ENCODE data around the gene KLHL29. TPM values are rescaled to one million over a fixed set of nuclear protein-coding genes. Genes with fewer than 3 reads are reported as not detected.

KLHL29 gene
- total RNA-seq, 1 experiment from 2014 or later, result 16.7 TPM

DNA sequence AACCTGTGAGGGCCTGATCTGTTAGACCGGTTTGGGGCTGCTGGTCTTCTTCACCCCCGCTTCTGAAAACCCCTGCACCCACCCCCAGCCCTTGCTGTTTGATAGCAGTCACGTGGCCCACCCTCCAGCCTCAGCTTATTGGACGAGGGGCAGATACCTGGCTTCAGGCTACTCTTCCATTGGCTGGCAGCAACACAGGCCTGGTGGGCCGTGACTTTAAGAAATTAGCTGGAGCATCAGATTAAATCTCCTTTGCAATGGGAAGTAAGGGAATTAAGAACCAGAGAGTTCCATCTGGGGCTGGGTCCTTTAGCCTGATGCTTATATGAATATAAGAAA lies 107.3 kb downstream of the KLHL29 start:
- Histone ChIP-seq H3K9ac (ENCODE audit: low read length) (no peak overlapping the region), H3K4me1 (ENCODE audit: control insufficient read depth in 1 of 2, insufficient read depth in 2 of 2, low read length in 2 of 2) (peaks cover 13 to 16% of the 10 kb centered on the region in 2 experiments), H3K4me3 (replicated peaks in 1 of 2; ENCODE audit: low read depth in 1 of 2, low read length in 2 of 2) (no peak overlapping the region), H3K27ac (ENCODE audit: low read depth, low read length) (no peak overlapping the region), H3K36me3 (ENCODE audit: control insufficient read depth in 1 of 2, insufficient read depth in 2 of 2, low read length in 2 of 2) (no peaks in the 10 kb centered on the region), H3K27me3 (ENCODE audit: insufficient read depth, low read length) (no peaks in the 10 kb centered on the region), H3K4me2 (ENCODE audit: low read length) (no peak overlapping the region), H3K9me2 (ENCODE audit: insufficient read depth) (no peaks in the 10 kb centered on the region), H3K79me2 (ENCODE audit: insufficient read depth, low read length) (no peaks in the 10 kb centered on the region), H4K20me1 (ENCODE audit: insufficient read depth) (no peaks in the 10 kb centered on the region), H2AFZ (ENCODE audit: low read depth, low read length, poor library complexity, severe bottlenecking) (no peak overlapping the region), H3K9me3 (ENCODE audit: control insufficient read depth in 1 of 2, insufficient read depth in 1 of 2, low read depth in 1 of 2, low read length in 2 of 2) (no peaks in the 10 kb centered on the region)
- DNase-seq (ENCODE audit: low read depth, low spot score) (no peak), ATAC-seq (no peak)
- ChIA-PET RAD21 (ENCODE audit: low non-redundant PET in 1 of 2, low total read pairs in 2 of 2, uncharacterized antibody in 2 of 2, unreplicated experiment in 2 of 2) (no interaction called here), POLR2A (no interaction called here), CTCF (no interaction called here)
- TF ChIP-seq EZH2phosphoT487 (IDR thresholded peaks at IDR 0.05; ENCODE audit: borderline replicate concordance) (no peak), MAX (IDR thresholded peaks at IDR 0.05) (no peak), SP1 (IDR thresholded peaks at IDR 0.05; ENCODE audit: low read depth) (no peak), TCF7L2 (IDR thresholded peaks at IDR 0.05; ENCODE audit: borderline replicate concordance, extremely low read depth, insufficient read depth, insufficient read length) (no peak), CBX3 (IDR thresholded peaks at IDR 0.05; ENCODE audit: low read depth) (no peak)
- TF ChIP-seq, protein P1, sequence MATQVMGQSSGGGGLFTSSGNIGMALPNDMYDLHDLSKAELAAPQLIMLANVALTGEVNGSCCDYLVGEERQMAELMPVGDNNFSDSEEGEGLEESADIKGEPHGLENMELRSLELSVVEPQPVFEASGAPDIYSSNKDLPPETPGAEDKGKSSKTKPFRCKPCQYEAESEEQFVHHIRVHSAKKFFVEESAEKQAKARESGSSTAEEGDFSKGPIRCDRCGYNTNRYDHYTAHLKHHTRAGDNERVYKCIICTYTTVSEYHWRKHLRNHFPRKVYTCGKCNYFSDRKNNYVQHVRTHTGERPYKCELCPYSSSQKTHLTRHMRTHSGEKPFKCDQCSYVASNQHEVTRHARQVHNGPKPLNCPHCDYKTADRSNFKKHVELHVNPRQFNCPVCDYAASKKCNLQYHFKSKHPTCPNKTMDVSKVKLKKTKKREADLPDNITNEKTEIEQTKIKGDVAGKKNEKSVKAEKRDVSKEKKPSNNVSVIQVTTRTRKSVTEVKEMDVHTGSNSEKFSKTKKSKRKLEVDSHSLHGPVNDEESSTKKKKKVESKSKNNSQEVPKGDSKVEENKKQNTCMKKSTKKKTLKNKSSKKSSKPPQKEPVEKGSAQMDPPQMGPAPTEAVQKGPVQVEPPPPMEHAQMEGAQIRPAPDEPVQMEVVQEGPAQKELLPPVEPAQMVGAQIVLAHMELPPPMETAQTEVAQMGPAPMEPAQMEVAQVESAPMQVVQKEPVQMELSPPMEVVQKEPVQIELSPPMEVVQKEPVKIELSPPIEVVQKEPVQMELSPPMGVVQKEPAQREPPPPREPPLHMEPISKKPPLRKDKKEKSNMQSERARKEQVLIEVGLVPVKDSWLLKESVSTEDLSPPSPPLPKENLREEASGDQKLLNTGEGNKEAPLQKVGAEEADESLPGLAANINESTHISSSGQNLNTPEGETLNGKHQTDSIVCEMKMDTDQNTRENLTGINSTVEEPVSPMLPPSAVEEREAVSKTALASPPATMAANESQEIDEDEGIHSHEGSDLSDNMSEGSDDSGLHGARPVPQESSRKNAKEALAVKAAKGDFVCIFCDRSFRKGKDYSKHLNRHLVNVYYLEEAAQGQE (IDR thresholded peaks at IDR 0.05; ENCODE audit: low read depth), result no peak
- BruUV-seq (replicated peaks), result no TSS peak
- intact Hi-C loops (cut with micrococcal nuclease), result no loop called here

DNA sequence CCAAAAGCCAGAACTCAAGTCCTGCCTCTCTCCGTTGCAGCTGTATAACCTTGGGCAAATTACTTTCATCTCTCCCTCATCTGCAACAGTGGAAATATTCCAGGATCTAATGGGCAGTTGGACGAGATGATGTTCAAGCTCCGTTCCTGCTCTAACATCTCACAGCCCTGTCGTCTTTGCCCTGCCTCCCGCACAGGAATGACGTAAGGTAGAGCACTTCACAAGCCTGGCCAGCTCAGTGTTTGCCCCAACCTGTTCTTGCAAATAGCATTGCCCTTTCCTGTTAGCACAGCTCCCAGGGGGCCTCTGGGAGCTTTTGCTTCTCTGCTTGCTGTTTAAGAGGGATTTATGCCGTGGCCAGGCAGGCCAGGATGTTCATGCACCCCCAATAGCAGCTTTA lies 107.9 kb downstream of the KLHL29 start:
- no TSS peak for BruUV-seq (replicated peaks)
- ChIA-PET POLR2A (no interaction called here), CTCF (no interaction called here), RAD21 (ENCODE audit: low non-redundant PET in 1 of 2, low total read pairs in 2 of 2, uncharacterized antibody in 2 of 2, unreplicated experiment in 2 of 2) (no interaction called here)
- H3K9me2 ChIP-seq (ENCODE audit: insufficient read depth), result no peaks in the 10 kb centered on the region
- no peak overlapping the region for H3K9ac ChIP-seq (ENCODE audit: low read length)
- H3K79me2 ChIP-seq (ENCODE audit: insufficient read depth, low read length), result no peaks in the 10 kb centered on the region
- H4K20me1 ChIP-seq (ENCODE audit: insufficient read depth), result no peaks in the 10 kb centered on the region
- peaks cover 7 to 13% of the 10 kb centered on the region in 2 experiments; a peak in 3 of 4 replicates for H3K4me1 ChIP-seq (ENCODE audit: control insufficient read depth in 1 of 2, insufficient read depth in 2 of 2, low read length in 2 of 2)
- H3K4me3 ChIP-seq (replicated peaks in 1 of 2; ENCODE audit: low read depth in 1 of 2, low read length in 2 of 2), result no peak overlapping the region
- H2AFZ ChIP-seq (ENCODE audit: low read depth, low read length, poor library complexity, severe bottlenecking), result no peak overlapping the region
- no peak overlapping the region for H3K27ac ChIP-seq (ENCODE audit: low read depth, low read length)
- DNase-seq (ENCODE audit: low read depth, low spot score), result no peak
- H3K9me3 ChIP-seq (ENCODE audit: control insufficient read depth in 1 of 2, insufficient read depth in 1 of 2, low read depth in 1 of 2, low read length in 2 of 2), result no peaks in the 10 kb centered on the region
- H3K27me3 ChIP-seq (ENCODE audit: insufficient read depth, low read length), result no peaks in the 10 kb centered on the region
- no peaks in the 10 kb centered on the region for H3K36me3 ChIP-seq (ENCODE audit: control insufficient read depth in 1 of 2, insufficient read depth in 2 of 2, low read length in 2 of 2)
- no peak overlapping the region for H3K4me2 ChIP-seq (ENCODE audit: low read length)
- no peak for ATAC-seq
- intact Hi-C loops (cut with micrococcal nuclease), result no loop called here
- TF ChIP-seq ZNF274 (IDR thresholded peaks at IDR 0.05; ENCODE audit: low read depth, low read length) (no peak), ZFX (IDR thresholded peaks at IDR 0.05) (no peak), RAD21 (IDR thresholded peaks at IDR 0.05; ENCODE audit: low read depth) (no peak), ELF1 (IDR thresholded peaks at IDR 0.05; ENCODE audit: borderline replicate concordance, low read depth) (no peak), POLR2AphosphoS5 (IDR thresholded peaks at IDR 0.05; ENCODE audit: low read depth, low read length) (no peak), ZBTB33 (IDR thresholded peaks at IDR 0.05; ENCODE audit: extremely low read depth, insufficient replicate concordance, low read length) (no peak), SRF (IDR thresholded peaks at IDR 0.05; ENCODE audit: low read depth) (no peak), CBX3 (IDR thresholded peaks at IDR 0.05; ENCODE audit: low read depth) (no peak)
- TF ChIP-seq, protein P2, sequence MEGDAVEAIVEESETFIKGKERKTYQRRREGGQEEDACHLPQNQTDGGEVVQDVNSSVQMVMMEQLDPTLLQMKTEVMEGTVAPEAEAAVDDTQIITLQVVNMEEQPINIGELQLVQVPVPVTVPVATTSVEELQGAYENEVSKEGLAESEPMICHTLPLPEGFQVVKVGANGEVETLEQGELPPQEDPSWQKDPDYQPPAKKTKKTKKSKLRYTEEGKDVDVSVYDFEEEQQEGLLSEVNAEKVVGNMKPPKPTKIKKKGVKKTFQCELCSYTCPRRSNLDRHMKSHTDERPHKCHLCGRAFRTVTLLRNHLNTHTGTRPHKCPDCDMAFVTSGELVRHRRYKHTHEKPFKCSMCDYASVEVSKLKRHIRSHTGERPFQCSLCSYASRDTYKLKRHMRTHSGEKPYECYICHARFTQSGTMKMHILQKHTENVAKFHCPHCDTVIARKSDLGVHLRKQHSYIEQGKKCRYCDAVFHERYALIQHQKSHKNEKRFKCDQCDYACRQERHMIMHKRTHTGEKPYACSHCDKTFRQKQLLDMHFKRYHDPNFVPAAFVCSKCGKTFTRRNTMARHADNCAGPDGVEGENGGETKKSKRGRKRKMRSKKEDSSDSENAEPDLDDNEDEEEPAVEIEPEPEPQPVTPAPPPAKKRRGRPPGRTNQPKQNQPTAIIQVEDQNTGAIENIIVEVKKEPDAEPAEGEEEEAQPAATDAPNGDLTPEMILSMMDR (IDR thresholded peaks at IDR 0.05 in 2 of 3, conservative IDR thresholded peaks at IDR 0.05 in 1 of 3; ENCODE audit: borderline replicate concordance in 1 of 3, insufficient read depth in 1 of 3, low read depth in 2 of 3, low read length in 2 of 3), result no peak
